ENCODE results near the gene NCKAP5.

Gene NCKAP5

DNA sequence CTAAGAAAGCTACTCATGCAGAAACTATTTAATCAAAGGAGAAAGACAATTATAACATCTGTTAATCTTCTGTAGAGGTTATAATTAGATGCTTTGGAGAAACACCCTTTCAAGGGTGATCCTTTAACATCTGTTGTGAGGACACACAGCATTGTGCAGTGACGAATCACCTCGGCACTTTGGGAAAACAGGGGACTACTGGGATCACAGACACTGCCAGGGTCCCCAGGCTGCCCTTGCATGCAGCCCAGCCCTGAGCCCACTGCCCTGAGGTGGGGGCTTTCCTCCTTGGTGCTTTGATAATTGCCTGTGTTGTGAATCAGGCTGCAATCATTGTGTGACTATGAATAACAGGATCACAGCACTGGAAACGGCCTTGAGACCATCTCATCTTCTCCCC lies 10.6 kb downstream of the NCKAP5 start:
- no peak overlapping the region for H3K4me2 ChIP-seq (ENCODE audit: low read length)
- TF ChIP-seq EZH2 (IDR thresholded peaks at IDR 0.05; ENCODE audit: borderline replicate concordance, low read length) = no peak
- TF ChIP-seq, protein P1, sequence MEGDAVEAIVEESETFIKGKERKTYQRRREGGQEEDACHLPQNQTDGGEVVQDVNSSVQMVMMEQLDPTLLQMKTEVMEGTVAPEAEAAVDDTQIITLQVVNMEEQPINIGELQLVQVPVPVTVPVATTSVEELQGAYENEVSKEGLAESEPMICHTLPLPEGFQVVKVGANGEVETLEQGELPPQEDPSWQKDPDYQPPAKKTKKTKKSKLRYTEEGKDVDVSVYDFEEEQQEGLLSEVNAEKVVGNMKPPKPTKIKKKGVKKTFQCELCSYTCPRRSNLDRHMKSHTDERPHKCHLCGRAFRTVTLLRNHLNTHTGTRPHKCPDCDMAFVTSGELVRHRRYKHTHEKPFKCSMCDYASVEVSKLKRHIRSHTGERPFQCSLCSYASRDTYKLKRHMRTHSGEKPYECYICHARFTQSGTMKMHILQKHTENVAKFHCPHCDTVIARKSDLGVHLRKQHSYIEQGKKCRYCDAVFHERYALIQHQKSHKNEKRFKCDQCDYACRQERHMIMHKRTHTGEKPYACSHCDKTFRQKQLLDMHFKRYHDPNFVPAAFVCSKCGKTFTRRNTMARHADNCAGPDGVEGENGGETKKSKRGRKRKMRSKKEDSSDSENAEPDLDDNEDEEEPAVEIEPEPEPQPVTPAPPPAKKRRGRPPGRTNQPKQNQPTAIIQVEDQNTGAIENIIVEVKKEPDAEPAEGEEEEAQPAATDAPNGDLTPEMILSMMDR (IDR thresholded peaks at IDR 0.05; ENCODE audit: low read length) = no peak

DNA sequence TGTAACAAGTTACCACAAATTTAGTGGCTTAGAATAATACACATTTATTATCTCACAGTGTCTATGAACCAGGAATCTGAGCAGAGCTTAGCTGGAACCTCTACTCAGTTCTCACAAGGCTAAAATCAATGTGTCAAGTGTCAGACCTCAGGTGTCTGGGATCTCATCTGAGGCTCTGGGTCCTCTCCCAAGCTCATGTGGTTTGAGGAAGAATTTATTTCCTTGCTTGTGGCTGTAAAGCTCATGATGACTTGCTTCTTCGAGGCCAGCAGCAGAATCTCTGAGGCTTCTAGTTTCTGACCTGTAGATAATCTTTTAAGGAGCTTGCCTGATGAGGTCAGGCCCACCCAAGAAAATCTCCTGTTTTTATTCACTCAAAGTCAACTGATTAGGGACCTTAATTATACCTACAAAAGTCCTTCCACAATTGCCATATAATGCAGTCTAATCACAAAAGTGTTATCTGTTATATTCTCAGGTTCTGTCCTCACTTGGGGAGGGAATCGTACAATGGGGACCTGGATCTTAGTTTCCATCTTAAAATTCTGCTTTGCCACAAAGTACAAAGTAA lies 14.3 kb downstream of the NCKAP5 start:
- Histone ChIP-seq H3K4me3 (ENCODE audit: low read depth, low read length, poor library complexity, severe bottlenecking) (no peak overlapping the region), H2AFZ (ENCODE audit: low read length) (no peak overlapping the region), H3K4me2 (ENCODE audit: low read length) (no peak overlapping the region), H3K4me1 (ENCODE audit: insufficient read depth, low read length, severe bottlenecking) (no peaks in the 10 kb centered on the region), H3K9ac (ENCODE audit: low read length) (no peak overlapping the region), H3K36me3 (ENCODE audit: insufficient read depth, low read length) (no peaks in the 10 kb centered on the region), H3F3A (ENCODE audit: insufficient read depth, low read length) (no peaks in the 10 kb centered on the region), H4K20me1 (ENCODE audit: insufficient read depth, low read length) (no peaks in the 10 kb centered on the region), H3K27me3 (ENCODE audit: insufficient read depth, low read length) (no peaks in the 10 kb centered on the region), H3K79me2 (ENCODE audit: insufficient read depth, low read length) (no peaks in the 10 kb centered on the region), H3K27ac (ENCODE audit: low read depth, low read length, poor library complexity, severe bottlenecking) (no peak overlapping the region), H3K9me2 (ENCODE audit: low read depth, low read length) (no peaks in the 10 kb centered on the region), H3K9me3 (ENCODE audit: low read length) (no peaks in the 10 kb centered on the region)
- TF ChIP-seq, protein P1 (IDR thresholded peaks at IDR 0.05; ENCODE audit: low read length) = no peak
- TF ChIP-seq EZH2 (IDR thresholded peaks at IDR 0.05; ENCODE audit: borderline replicate concordance, low read length) = no peak

More for the DNA sequence above, 10.6 kb downstream of the NCKAP5 start:
- Histone ChIP-seq H3K9me3 (ENCODE audit: low read length) (no peaks in the 10 kb centered on the region), H4K20me1 (ENCODE audit: insufficient read depth, low read length) (no peaks in the 10 kb centered on the region), H2AFZ (ENCODE audit: low read length) (no peak overlapping the region), H3K36me3 (ENCODE audit: insufficient read depth, low read length) (no peaks in the 10 kb centered on the region), H3K79me2 (ENCODE audit: insufficient read depth, low read length) (no peaks in the 10 kb centered on the region), H3F3A (ENCODE audit: insufficient read depth, low read length) (no peaks in the 10 kb centered on the region), H3K4me1 (ENCODE audit: insufficient read depth, low read length, severe bottlenecking) (no peaks in the 10 kb centered on the region), H3K9me2 (ENCODE audit: low read depth, low read length) (no peaks in the 10 kb centered on the region), H3K4me3 (ENCODE audit: low read depth, low read length, poor library complexity, severe bottlenecking) (no peak overlapping the region), H3K27ac (ENCODE audit: low read depth, low read length, poor library complexity, severe bottlenecking) (no peak overlapping the region), H3K27me3 (ENCODE audit: insufficient read depth, low read length) (no peaks in the 10 kb centered on the region), H3K9ac (ENCODE audit: low read length) (no peak overlapping the region)

DNA sequence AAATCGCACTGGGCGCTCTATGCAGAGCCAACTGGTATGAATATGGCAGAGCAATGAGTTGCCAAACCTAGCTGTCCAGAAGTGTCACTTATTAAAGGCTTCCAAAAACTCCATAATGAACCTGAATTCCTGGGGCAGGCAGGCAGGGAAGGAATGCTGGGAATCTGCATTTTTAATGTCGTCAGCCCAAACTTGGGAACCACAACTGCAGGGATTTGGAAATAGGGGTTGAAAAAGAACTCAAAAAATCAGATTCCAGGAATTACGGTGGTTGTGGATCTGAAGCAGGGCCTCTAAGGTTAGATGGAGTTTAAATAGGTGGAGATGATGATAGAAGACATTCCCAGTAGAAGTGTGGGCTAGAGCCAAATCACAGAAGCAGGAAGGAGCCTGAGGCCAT lies 15.0 kb downstream of the NCKAP5 start:
- Histone ChIP-seq H3K79me2 (ENCODE audit: insufficient read depth, low read length) (no peaks in the 10 kb centered on the region), H3K27ac (ENCODE audit: low read depth, low read length, poor library complexity, severe bottlenecking) (no peak overlapping the region), H3K36me3 (ENCODE audit: insufficient read depth, low read length) (no peaks in the 10 kb centered on the region), H3K9ac (ENCODE audit: low read length) (no peak overlapping the region), H3K27me3 (ENCODE audit: insufficient read depth, low read length) (no peaks in the 10 kb centered on the region), H2AFZ (ENCODE audit: low read length) (no peak overlapping the region), H3K9me2 (ENCODE audit: low read depth, low read length) (no peaks in the 10 kb centered on the region), H3K4me2 (ENCODE audit: low read length) (no peak overlapping the region), H3K4me3 (ENCODE audit: low read depth, low read length, poor library complexity, severe bottlenecking) (no peak overlapping the region), H3K9me3 (ENCODE audit: low read length) (no peaks in the 10 kb centered on the region), H4K20me1 (ENCODE audit: insufficient read depth, low read length) (no peaks in the 10 kb centered on the region), H3F3A (ENCODE audit: insufficient read depth, low read length) (no peaks in the 10 kb centered on the region), H3K4me1 (ENCODE audit: insufficient read depth, low read length, severe bottlenecking) (no peaks in the 10 kb centered on the region)
- no peak for TF ChIP-seq EZH2 (IDR thresholded peaks at IDR 0.05; ENCODE audit: borderline replicate concordance, low read length)
- TF ChIP-seq, protein P1 (IDR thresholded peaks at IDR 0.05; ENCODE audit: low read length) = no peak
